CD4-positive, CD25-positive, alpha-beta regulatory T cell (primary cell): Measurements from ENCODE around the gene CTRB1. TPM values are rescaled to one million over a fixed set of nuclear protein-coding genes. Genes with fewer than 3 reads are reported as not detected.
"Not testable (repeated sequence)": the region's sequence is repeated elsewhere in the genome, so short reads cannot be mapped to it uniquely, and the experiment has no call there.

Experiments
- ATAC-seq, 2 donors: fragments of 150-1000 bp; cut with Tn5 transposase; one replicate each; pipeline ENCODE4 v1.10.0; 2021; ENCODE audit warnings: low read depth in 2 of 2, moderate number of reproducible peaks in 2 of 2, moderate library complexity in 1 of 2
- DNase-seq, 3 donors: peaks; one replicate each; pipeline versions ENCODE4 v3.0.0 to v3.0.0-alpha.2; 2012 to 2022; ENCODE audit warnings: mixed read lengths in 1 of 3
- H3K27ac ChIP-seq: one replicate; pipeline ENCODE4 v1.7.0; 2013; ENCODE audit warnings: mild to moderate bottlenecking, low read length; ENCODE audit not compliant: insufficient read depth, poor library complexity, severe bottlenecking
- H3K27me3 ChIP-seq: one replicate; pipeline ENCODE4 v1.7.0; 2013; ENCODE audit warnings: low read length; ENCODE audit not compliant: control insufficient read depth, insufficient read depth
- H3K36me3 ChIP-seq: one replicate; pipeline ENCODE4 v1.7.0; 2013; ENCODE audit warnings: mild to moderate bottlenecking, low read length, moderate library complexity; ENCODE audit not compliant: control insufficient read depth, insufficient read depth
- H3K4me1 ChIP-seq: 2 replicates; pipeline ENCODE4 v1.7.0; 2013; ENCODE audit warnings: mild to moderate bottlenecking, low read length; ENCODE audit not compliant: insufficient read depth, control insufficient read depth, poor library complexity, severe bottlenecking
- H3K4me3 ChIP-seq: one replicate; pipeline ENCODE4 v1.7.0; 2013; ENCODE audit warnings: low read depth, mild to moderate bottlenecking, low read length, moderate library complexity
- H3K9me3 ChIP-seq, 2 experiments: 1 replicate in 1 of 2; 2 replicates in 1 of 2; pipeline ENCODE4 v1.7.0; 2013; ENCODE audit warnings: low read length in 2 of 2, mild to moderate bottlenecking in 1 of 2, moderate library complexity in 1 of 2; ENCODE audit not compliant: control insufficient read depth in 2 of 2
- H3K27ac Mint-ChIP-seq, 3 donors: one replicate each; pipeline ENCODE4 v1.8.0; 2020 to 2022; ENCODE audit warnings: mild to moderate bottlenecking in 3 of 3, mixed read lengths in 3 of 3, moderate library complexity in 2 of 3
- H3K27me3 Mint-ChIP-seq: one replicate; pipeline ENCODE4 v1.8.0; 2022; ENCODE audit warnings: mild to moderate bottlenecking, mixed read lengths
- H3K36me3 Mint-ChIP-seq: one replicate; pipeline ENCODE4 v1.8.0; 2020; ENCODE audit warnings: mixed read lengths
- H3K4me1 Mint-ChIP-seq, 4 donors: one replicate each; pipeline ENCODE4 v1.8.0; 2020 to 2022; ENCODE audit warnings: mixed read lengths in 4 of 4, mild to moderate bottlenecking in 1 of 4
- H3K4me3 Mint-ChIP-seq, 4 donors: one replicate each; pipeline ENCODE4 v1.8.0; 2020 to 2022; ENCODE audit warnings: mild to moderate bottlenecking in 4 of 4, mixed read lengths in 4 of 4, moderate library complexity in 3 of 4
- H3K9me3 Mint-ChIP-seq, 7 donors: one replicate each; pipeline ENCODE4 v1.8.0; 2020 to 2022; ENCODE audit warnings: mixed read lengths in 7 of 7, mild to moderate bottlenecking in 3 of 7, moderate library complexity in 2 of 7
- polyA plus RNA-seq, 4 donors: library from polyadenylated mRNA; unstranded; fragments of 300-500 nt; fragmentation: Illumina TruSeq; gene quantifications; one replicate each; pipeline ENCODE4 v1.2.3, GENCODE V29; 2021
- total RNA-seq: library from RNA; stranded (reverse); gene quantifications from one replicate; pipeline ENCODE4 v1.2.3, GENCODE V29; 2022

The CTRB1 gene
- total and polyA plus RNA-seq, 5 donors from 2014 or later: not detected

DNA sequence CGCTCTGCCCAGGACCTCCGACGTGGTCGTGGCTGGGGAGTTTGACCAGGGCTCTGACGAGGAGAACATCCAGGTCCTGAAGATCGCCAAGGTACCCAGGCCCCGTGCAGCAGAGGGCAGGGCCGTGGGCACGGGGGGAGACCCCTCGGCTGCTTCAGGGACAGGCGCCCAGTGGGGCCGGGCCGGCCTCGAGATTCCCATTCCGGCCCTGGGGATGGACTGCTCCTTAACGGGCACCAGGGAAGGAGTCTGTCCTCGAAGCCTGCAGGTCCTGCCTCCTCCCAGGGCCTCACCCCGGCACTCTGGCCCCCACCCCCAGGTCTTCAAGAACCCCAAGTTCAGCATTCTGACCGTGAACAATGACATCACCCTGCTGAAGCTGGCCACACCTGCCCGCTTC lies 4.3 kb downstream of the CTRB1 start:
- H3K36me3 ChIP-seq, H3K4me3 ChIP-seq, H3K27me3 ChIP-seq, H3K27me3 Mint-ChIP-seq, H3K9me3 Mint-ChIP-seq, H3K4me1 ChIP-seq, H3K9me3 ChIP-seq, H3K27ac Mint-ChIP-seq, DNase-seq, ATAC-seq, H3K27ac ChIP-seq, H3K36me3 Mint-ChIP-seq, H3K4me3 Mint-ChIP-seq: not testable (repeated sequence)
- peaks cover 0 to 19% (median 5%) of the 10 kb centered on the region in 4 donors for H3K4me1 Mint-ChIP-seq

DNA sequence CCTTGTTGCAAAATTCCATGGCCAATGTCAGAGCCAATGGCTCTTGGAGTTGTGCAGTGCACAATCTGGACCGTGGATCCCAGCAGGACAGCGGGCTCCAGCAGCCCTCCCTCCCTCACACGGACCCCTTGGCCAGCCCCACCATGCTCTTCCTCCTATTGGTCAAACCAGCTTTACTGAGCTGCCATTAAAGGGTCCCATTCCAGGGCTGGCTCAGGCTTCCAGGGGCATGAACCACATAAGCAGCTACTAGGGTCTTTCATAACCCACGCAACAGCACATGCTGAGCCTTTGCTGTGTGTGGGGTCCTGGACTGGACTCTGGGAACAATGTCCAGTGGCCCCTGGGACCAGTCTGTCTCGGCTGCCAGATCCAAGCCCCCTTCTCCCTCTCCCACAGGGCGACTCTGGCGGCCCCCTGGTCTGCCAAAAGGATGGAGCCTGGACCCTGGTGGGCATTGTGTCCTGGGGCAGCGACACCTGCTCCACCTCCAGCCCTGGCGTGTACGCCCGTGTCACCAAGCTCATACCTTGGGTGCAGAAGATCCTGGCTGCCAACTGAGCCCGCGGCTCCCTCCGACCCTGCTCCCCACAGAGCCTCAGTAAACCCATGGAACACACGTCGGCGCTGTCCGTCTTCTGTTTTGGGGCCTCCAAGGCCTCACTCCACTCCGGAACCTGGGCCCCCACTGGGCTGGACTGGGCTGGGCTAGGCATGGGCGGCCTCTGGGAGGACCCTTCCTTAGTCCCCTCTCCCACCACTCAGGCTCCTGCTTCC lies 5.7 kb downstream of the CTRB1 start:
- Mint-ChIP-seq H3K27ac (no peak overlapping the region), H3K4me3 (no peak overlapping the region), H3K36me3 (no peaks in the 10 kb centered on the region), H3K4me1 (peaks cover 0 to 11% (median 4%) of the 10 kb centered on the region in 4 donors), H3K27me3 (no peaks in the 10 kb centered on the region), H3K9me3 (no peaks in the 10 kb centered on the region)
- no peak for ATAC-seq
- Histone ChIP-seq H3K36me3 (no peaks in the 10 kb centered on the region), H3K9me3 (no peaks in the 10 kb centered on the region), H3K27me3 (no peaks in the 10 kb centered on the region), H3K4me3 (no peak overlapping the region), H3K27ac (no peak overlapping the region), H3K4me1 (no peaks in the 10 kb centered on the region)
- DNase-seq: no peak

DNA sequence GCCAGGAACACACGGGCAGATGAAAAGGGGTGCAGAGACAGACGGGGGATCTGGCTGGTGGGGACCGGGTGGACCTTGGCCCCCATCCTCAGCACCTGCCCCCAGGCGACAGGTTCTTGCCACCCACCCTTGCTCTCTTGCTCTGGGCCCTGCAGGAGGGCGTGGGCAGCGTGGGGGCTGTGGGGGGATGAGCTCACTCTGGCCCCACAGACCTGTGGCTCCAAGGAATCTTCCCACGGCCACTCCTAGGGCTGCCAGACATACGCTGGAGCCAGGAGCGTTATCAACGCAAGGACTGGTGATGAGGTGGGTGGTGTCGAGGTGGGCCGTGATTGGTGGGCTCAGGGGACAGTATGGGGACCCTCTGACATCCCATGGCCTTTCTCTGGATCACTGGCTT lies 6.3 kb downstream of the CTRB1 start:
- no peaks in the 10 kb centered on the region for H3K9me3 Mint-ChIP-seq
- no peaks in the 10 kb centered on the region for H3K9me3 ChIP-seq
- H3K27me3 Mint-ChIP-seq: no peaks in the 10 kb centered on the region
- H3K36me3 ChIP-seq: no peaks in the 10 kb centered on the region
- H3K27ac ChIP-seq: no peak overlapping the region
- H3K4me3 Mint-ChIP-seq: no peak overlapping the region
- no peak overlapping the region for H3K27ac Mint-ChIP-seq
- no peaks in the 10 kb centered on the region for H3K36me3 Mint-ChIP-seq
- DNase-seq (no peak), ATAC-seq (no peak)
- H3K4me3 ChIP-seq: no peak overlapping the region
- no peaks in the 10 kb centered on the region for H3K4me1 ChIP-seq
- H3K27me3 ChIP-seq: no peaks in the 10 kb centered on the region
- peaks cover 0 to 7% (median 1%) of the 10 kb centered on the region in 4 donors for H3K4me1 Mint-ChIP-seq

DNA sequence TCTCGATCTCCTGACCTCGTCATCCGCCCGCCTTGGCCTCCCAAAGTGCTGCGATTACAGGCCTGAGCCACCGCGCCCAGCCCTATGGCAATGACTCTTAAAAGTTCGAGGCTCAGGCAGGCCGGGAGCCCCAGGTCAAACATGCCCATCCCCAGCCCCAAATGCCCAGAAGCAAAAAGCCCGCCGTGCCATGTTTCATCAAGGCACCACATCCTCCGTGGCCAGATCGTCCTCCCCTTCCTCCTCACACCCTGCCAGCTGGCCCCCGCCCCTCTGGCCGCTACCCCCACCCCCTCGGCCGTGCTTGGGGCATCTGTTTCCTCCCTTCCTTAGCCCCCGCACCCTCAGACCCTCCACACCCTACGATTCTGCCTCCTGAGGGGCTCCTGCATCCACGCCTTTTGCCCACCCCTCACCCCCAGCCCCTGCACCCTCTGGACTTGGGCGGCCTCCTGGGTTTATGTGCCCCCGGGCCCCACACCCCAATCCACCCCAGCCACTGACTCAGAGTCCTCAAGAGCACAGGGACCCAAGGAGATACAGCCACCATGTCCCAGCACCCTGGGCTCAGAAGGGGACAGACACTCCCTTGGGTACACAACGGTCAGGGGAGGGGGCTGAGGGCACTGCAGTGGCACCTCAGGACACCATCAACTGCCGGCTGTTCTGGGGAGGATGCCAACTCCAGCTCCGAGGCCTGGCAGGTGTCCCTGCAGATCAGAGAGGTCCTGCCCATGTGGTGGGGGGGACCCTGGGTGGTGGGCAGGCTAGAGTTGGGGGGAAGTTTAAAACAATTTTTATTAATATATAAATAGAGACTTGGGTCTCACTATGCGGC lies 7.1 kb downstream of the CTRB1 start:
- Histone ChIP-seq H3K4me3 (no peak overlapping the region), H3K27me3 (no peaks in the 10 kb centered on the region), H3K4me1 (no peaks in the 10 kb centered on the region), H3K9me3 (no peaks in the 10 kb centered on the region), H3K36me3 (no peaks in the 10 kb centered on the region), H3K27ac (no peak overlapping the region)
- Mint-ChIP-seq H3K27ac (peak overlapping the region in 1 of 3 donors; percentile 45), H3K27me3 (no peaks in the 10 kb centered on the region), H3K4me1 (peaks cover 0 to 4% (median 0%) of the 10 kb centered on the region in 4 donors), H3K9me3 (no peaks in the 10 kb centered on the region), H3K36me3 (no peaks in the 10 kb centered on the region), H3K4me3 (no peak overlapping the region)
- DNase-seq (no peak), ATAC-seq (no peak)

DNA sequence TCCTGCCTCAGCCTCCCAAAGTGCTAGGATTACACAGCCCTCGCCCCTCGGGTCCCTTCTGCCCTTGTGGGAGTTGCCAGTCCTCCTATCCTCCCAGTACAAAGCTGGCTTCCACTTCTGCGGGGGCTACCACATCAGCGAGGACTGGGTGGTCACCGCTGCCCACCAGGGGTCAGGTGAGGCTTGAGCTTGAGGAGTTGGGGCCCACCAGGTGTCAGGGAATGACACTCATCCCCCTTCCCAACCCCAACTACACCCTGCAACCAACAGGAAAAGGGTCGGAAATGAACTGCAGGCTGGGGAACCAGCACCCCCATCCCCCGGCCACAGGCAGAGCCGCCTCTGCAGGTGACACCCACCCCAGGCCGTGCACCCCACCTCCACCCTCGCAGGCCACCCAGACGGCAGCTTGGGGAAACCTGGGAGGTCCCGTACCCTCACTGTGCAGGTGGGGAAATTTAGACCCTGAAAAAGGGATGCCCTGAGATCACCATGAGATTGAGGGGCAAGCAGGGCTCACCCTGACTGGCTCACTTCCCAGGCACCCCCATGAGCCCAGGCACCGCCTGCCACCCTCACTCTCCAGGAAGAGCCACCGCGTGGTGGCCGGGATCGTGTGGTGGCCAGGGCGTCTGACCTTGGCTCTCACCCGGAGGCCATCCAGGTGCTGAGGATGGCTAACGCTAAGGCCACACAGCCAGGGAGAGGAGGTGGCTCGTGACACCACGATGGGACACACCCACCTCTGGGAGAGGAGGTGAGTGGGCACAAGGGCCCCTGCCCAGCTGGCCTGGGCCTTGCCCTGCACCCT lies 8.0 kb downstream of the CTRB1 start:
- Mint-ChIP-seq H3K27me3 (no peaks in the 10 kb centered on the region), H3K36me3 (no peaks in the 10 kb centered on the region), H3K9me3 (no peaks in the 10 kb centered on the region), H3K27ac (no peak overlapping the region), H3K4me1 (peaks cover 0 to 4% (median 0%) of the 10 kb centered on the region in 4 donors), H3K4me3 (no peak overlapping the region)
- no peak overlapping the region for H3K4me3 ChIP-seq
- DNase-seq: no peak
- H3K36me3 ChIP-seq: no peaks in the 10 kb centered on the region
- no peak overlapping the region for H3K27ac ChIP-seq
- H3K27me3 ChIP-seq: no peaks in the 10 kb centered on the region
- no peaks in the 10 kb centered on the region for H3K4me1 ChIP-seq
- ATAC-seq: no peak
- no peaks in the 10 kb centered on the region for H3K9me3 ChIP-seq

DNA sequence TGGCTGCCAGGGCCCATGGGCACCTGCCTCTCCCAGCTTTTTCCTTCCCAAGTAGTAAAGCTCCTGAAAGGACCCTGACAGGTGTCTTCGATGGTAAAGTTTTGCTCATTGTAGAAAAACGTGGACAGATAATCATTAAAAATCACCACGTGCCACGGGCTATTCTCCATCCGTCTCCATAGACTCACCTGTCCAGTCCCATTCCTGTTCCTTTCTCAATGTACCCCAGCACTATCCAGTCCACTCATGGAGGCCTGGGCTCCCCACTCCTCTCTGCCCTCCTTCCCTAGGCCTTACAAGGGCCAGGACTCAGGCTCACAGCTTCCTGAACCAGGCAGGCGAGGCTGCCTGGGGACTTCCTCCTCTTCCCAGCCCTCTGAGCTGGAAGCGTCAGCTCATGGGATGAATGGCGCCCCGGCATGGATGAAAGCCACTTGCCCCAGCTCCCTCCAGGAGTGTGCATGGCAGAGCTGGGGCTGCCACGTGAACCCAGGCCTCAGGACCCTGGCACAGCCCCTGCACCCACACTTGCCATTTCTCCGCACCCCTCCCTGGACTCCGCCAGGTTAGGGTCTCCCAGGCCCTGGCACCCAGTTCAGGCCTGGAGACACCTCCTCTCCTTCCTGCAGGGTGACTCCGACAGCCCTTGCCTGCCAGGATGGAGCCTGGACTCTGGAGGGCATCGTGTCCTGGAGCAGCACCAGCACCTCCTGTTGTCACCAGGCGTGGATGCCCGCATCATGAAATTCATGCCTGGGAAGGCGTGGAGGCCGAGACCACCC lies 8.8 kb downstream of the CTRB1 start:
- Mint-ChIP-seq H3K4me3 (no peak overlapping the region), H3K36me3 (no peaks in the 10 kb centered on the region), H3K27me3 (no peaks in the 10 kb centered on the region), H3K27ac (no peak overlapping the region), H3K9me3 (no peaks in the 10 kb centered on the region), H3K4me1 (no peaks in the 10 kb centered on the region)
- no peak for ATAC-seq
- H3K9me3 ChIP-seq: no peaks in the 10 kb centered on the region
- no peak overlapping the region for H3K27ac ChIP-seq
- DNase-seq: no peak
- H3K4me1 ChIP-seq: no peaks in the 10 kb centered on the region
- H3K27me3 ChIP-seq: no peaks in the 10 kb centered on the region
- H3K36me3 ChIP-seq: no peaks in the 10 kb centered on the region
- H3K4me3 ChIP-seq: no peak overlapping the region
